Spleen (tissue), 7 donors: ENCODE measurements around the gene INPP1.

Experiments used
- POLR2A ChIP-seq, 3 donors: fragments of 450-650 bp; IDR thresholded peaks; one replicate each; pipeline ENCODE4 v1.5.1; 2017; ENCODE audit warnings: antibody characterized with exemption in 3 of 3, mild to moderate bottlenecking in 1 of 3
- POLR2AphosphoS5 ChIP-seq, 3 donors: sonication (generic); formaldehyde crosslinking; IDR thresholded peaks; one replicate each; pipeline ENCODE4 v1.5.1; 2017; ENCODE audit warnings: antibody characterized with exemption in 3 of 3
- TF ChIP-seq, protein P1 (sequence below), 11 experiments: fragments of 200-600 bp in 7 of 11; fragments of 450-650 bp in 4 of 11; sonication (generic) in 4 of 11; IDR thresholded peaks in 8 of 11; conservative IDR thresholded peaks in 3 of 11; 1 replicate in 7 of 11; 2 replicates in 4 of 11; pipeline versions ENCODE4 v1.4.0 to v1.8.0; 2016 to 2021; ENCODE audit warnings: antibody characterized with exemption in 11 of 11, inconsistent platforms in 4 of 11, mild to moderate bottlenecking in 1 of 11
- donor health status: DM: no; HTN: no; CAD: no; lungs with moderate emphysema.
- donor health status: DM: no; HTN: no; CAD: no.
- donor health status: DM: no; HTN: no; CAD: no.

DNA sequence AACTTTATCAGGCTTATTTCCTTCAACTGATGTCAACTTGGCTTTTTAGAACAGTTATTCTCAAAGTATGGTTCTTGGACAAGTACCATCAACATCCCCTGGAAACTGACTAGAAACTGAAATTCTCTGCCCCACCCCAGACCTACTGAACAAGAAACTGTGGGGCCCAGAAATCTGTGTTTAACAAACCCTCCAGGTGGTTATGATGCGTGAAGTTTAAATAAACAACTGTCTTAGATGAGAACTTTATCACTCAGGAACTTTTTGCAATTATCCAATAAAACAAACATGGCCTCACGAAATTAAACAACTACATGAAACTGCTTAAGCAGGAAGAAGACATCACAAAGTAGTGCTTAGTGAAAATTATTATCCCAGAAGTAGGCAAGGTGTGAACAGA, 28.1 kb upstream of the INPP1 start:
- TF ChIP-seq POLR2A (IDR thresholded peaks at IDR 0.05) (no peak), POLR2AphosphoS5 (IDR thresholded peaks at IDR 0.05) (no peak)
- TF ChIP-seq, protein P1, sequence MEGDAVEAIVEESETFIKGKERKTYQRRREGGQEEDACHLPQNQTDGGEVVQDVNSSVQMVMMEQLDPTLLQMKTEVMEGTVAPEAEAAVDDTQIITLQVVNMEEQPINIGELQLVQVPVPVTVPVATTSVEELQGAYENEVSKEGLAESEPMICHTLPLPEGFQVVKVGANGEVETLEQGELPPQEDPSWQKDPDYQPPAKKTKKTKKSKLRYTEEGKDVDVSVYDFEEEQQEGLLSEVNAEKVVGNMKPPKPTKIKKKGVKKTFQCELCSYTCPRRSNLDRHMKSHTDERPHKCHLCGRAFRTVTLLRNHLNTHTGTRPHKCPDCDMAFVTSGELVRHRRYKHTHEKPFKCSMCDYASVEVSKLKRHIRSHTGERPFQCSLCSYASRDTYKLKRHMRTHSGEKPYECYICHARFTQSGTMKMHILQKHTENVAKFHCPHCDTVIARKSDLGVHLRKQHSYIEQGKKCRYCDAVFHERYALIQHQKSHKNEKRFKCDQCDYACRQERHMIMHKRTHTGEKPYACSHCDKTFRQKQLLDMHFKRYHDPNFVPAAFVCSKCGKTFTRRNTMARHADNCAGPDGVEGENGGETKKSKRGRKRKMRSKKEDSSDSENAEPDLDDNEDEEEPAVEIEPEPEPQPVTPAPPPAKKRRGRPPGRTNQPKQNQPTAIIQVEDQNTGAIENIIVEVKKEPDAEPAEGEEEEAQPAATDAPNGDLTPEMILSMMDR (IDR thresholded peaks at IDR 0.05 in 8 of 11, conservative IDR thresholded peaks at IDR 0.05 in 3 of 11), result no peak
